Activated CD4-positive, alpha-beta T cell treated with anti-CD3 and anti-CD28 coated beads, Interleukin-2, amount 50 U/mL, for 16 hours (primary cell): ENCODE data around the gene SUGCT.

Experiments
- DNase-seq: peaks from one replicate; pipeline ENCODE4 v3.0.0-alpha.2; 2020

SUGCT gene

GRCh38 chr7:40276061-40276460, 141.3 kb downstream of the SUGCT start:
- DNase-seq: no peak

GRCh38 chr7:40279991-40280390, 145.2 kb downstream of the SUGCT start:
- DNase-seq: no peak

- DNase-seq: no peak
Measured at GRCh38 chr7:40282858-40283257, 148.1 kb downstream of the SUGCT start.

- DNase-seq: no peak
Measured at GRCh38 chr7:40283391-40283790, 148.6 kb downstream of the SUGCT start.

GRCh38 chr7:40288827-40289226, 154.0 kb downstream of the SUGCT start:
- no peak for DNase-seq

- no peak for DNase-seq
Measured at GRCh38 chr7:40297741-40298311, 163.0 kb downstream of the SUGCT start.

GRCh38 chr7:40298421-40298820, 163.6 kb downstream of the SUGCT start:
- no peak for DNase-seq

- peak; percentile 5 for DNase-seq
Measured at GRCh38 chr7:40299097-40299496, 164.3 kb downstream of the SUGCT start.

- no peak for DNase-seq
Measured at GRCh38 chr7:40300146-40300670, 165.4 kb downstream of the SUGCT start.

GRCh38 chr7:40301486-40302068, 166.8 kb downstream of the SUGCT start:
- DNase-seq: no peak

- no peak for DNase-seq
Measured at GRCh38 chr7:40303996-40304395, 169.2 kb downstream of the SUGCT start.

GRCh38 chr7:40305229-40305628, 170.4 kb downstream of the SUGCT start:
- DNase-seq: no peak

GRCh38 chr7:40306025-40306424, 171.2 kb downstream of the SUGCT start:
- no peak for DNase-seq

- DNase-seq: no peak
Measured at GRCh38 chr7:40306596-40306995, 171.8 kb downstream of the SUGCT start.

GRCh38 chr7:40310258-40310657, 175.5 kb downstream of the SUGCT start:
- DNase-seq: no peak

GRCh38 chr7:40311307-40311706, 176.5 kb downstream of the SUGCT start:
- peak; percentile 18 for DNase-seq

GRCh38 chr7:40315277-40315676, 180.5 kb downstream of the SUGCT start:
- DNase-seq: no peak

- DNase-seq: no peak
Measured at GRCh38 chr7:40316176-40316575, 181.4 kb downstream of the SUGCT start.

- DNase-seq: no peak
Measured at GRCh38 chr7:40324914-40325313, 190.1 kb downstream of the SUGCT start.

- DNase-seq: no peak
Measured at GRCh38 chr7:40327113-40327512, 192.3 kb downstream of the SUGCT start.

- no peak for DNase-seq
Measured at GRCh38 chr7:40327873-40328272, 193.1 kb downstream of the SUGCT start.

GRCh38 chr7:40329601-40330153, 194.9 kb downstream of the SUGCT start:
- DNase-seq: peak; percentile 48

GRCh38 chr7:40330408-40330807, 195.6 kb downstream of the SUGCT start:
- DNase-seq: no peak

GRCh38 chr7:40331915-40332314, 197.1 kb downstream of the SUGCT start:
- no peak for DNase-seq

- DNase-seq: no peak
Measured at GRCh38 chr7:40332516-40332915, 197.7 kb downstream of the SUGCT start.
